Ovary (tissue), 9 donors: Measurements from ENCODE around the gene MYRIP. TPM values are rescaled to one million over a fixed set of nuclear protein-coding genes. Genes with fewer than 3 reads are reported as not detected.
A peak's percentile ranks its signal among the peaks of the same experiment; 100 is the strongest.

Experiments
- DNase-seq, 5 donors: peaks; one replicate each; pipeline ENCODE4 v3.0.0-alpha.2; 2019 to 2020
- H3K27ac ChIP-seq, 2 donors: fragments of 200-600 bp; one replicate each; pipeline versions ENCODE4 v1.5.1 to v1.8.0; 2019 to 2022
- H3K27me3 ChIP-seq: fragments of 200-600 bp; one replicate; pipeline ENCODE4 v1.8.0; 2022
- H3K36me3 ChIP-seq: fragments of 200-600 bp; sonication (generic); one replicate; pipeline ENCODE4 v1.5.1; 2019
- H3K4me1 ChIP-seq: one replicate; pipeline ENCODE4 v1.8.1; 2013; ENCODE audit warnings: mild to moderate bottlenecking, moderate library complexity; ENCODE audit not compliant: insufficient read depth
- H3K4me3 ChIP-seq: fragments of 200-600 bp; sonication (generic); one replicate; pipeline ENCODE4 v1.5.1; 2017
- H3K9me3 ChIP-seq, 2 donors: fragments of 200-600 bp in 1 of 2; sonication (generic) in 1 of 2; one replicate each; pipeline versions ENCODE4 v1.5.1 to v1.8.1; 2013 to 2019; ENCODE audit warnings: mild to moderate bottlenecking in 1 of 2, moderate library complexity in 1 of 2
- EP300 ChIP-seq: sonication (generic); formaldehyde crosslinking; IDR thresholded peaks from one replicate; pipeline ENCODE4 v1.6.1; 2017; ENCODE audit warnings: antibody characterized with exemption
- POLR2A ChIP-seq: fragments of 450-650 bp; IDR thresholded peaks from one replicate; pipeline ENCODE4 v1.6.1; 2017; ENCODE audit warnings: antibody characterized with exemption, mild to moderate bottlenecking, moderate library complexity
- WGBS, 3 donors: extraction: QIAGEN DNeasy Blood & Tissue Kit in 1 of 3; methylation state at CpG; one replicate each; pipeline versions ENCODE4 v1.1.5 to v1.1.7; 2013 to 2017; 5-methylcytosine and 5-hydroxymethylcytosine counted together
- intact Hi-C, 4 donors: fragments of 100-400 bp; cut with DNase I; formaldehyde crosslinking; loops; one replicate each; pipeline versions ENCODE4 v1.11.0 to v1.15.1; 2022 to 2023
- polyA plus RNA-seq, 2 donors: library from polyadenylated mRNA; stranded (reverse); fragments of 200-250 nt in 1 of 2; fragments of 350-450 nt in 1 of 2; fragmentation: Illumina TruSeq in 1 of 2; extraction: RNeasy Lipid Tissue Mini Kit (QIAGEN cat#74804) in 1 of 2; gene quantifications; one replicate each; pipeline ENCODE4 v1.2.3, GENCODE V29; 2013 to 2014
- total RNA-seq, 7 donors: library from RNA; depleted of rRNA in 2 of 7; stranded (reverse); fragments of >200 nt in 2 of 7; fragmentation: NEBNext Ultra II Directional in 3 of 7; extraction: Animal tissue kit (Norgen Biotek cat#: 25700) in 3 of 7; gene quantifications; one replicate each; pipeline versions ENCODE4 v1.1.0 to v1.2.4, GENCODE V29; 2016 to 2023
- TF ChIP-seq, protein P1 (sequence below), 3 donors: fragments of 450-650 bp in 2 of 3; fragments of 200-600 bp in 1 of 3; IDR thresholded peaks; one replicate each; pipeline versions ENCODE4 v1.5.1 to v1.8.0; 2016 to 2022; ENCODE audit warnings: antibody characterized with exemption in 3 of 3, mild to moderate bottlenecking in 1 of 3
- donor health status: DM: no; HTN: no; CAD: no; lungs with moderate emphysema.
- donor health status: DM: no; HTN: no; CAD: no.
- donor health status: Bipolar disorder and iron deficiency.
- donor health status: DM: yes; HTN: yes; CAD: no.
- donor health status: DM: no; HTN: no; CAD: no.
- donor health status: DM: yes; HTN: yes; CAD: no.

The MYRIP gene
- total and polyA plus RNA-seq, 9 donors: 2.8 to 8.4 (median 4.5) TPM

GRCh38 chr3:39907981-39908380, 98.6 kb downstream of the MYRIP start:
- Histone ChIP-seq H3K36me3 (no peaks in the 10 kb centered on the region), H3K27ac (no peak overlapping the region), H3K4me3 (no peak overlapping the region), H3K9me3 (no peaks in the 10 kb centered on the region), H3K27me3 (no peaks in the 10 kb centered on the region), H3K4me1 (peaks cover 10% of the 10 kb centered on the region)
- DNase-seq: peak in 3 of 5 donors; percentile 14 to 31 (median 16)
- TF ChIP-seq, protein P1, sequence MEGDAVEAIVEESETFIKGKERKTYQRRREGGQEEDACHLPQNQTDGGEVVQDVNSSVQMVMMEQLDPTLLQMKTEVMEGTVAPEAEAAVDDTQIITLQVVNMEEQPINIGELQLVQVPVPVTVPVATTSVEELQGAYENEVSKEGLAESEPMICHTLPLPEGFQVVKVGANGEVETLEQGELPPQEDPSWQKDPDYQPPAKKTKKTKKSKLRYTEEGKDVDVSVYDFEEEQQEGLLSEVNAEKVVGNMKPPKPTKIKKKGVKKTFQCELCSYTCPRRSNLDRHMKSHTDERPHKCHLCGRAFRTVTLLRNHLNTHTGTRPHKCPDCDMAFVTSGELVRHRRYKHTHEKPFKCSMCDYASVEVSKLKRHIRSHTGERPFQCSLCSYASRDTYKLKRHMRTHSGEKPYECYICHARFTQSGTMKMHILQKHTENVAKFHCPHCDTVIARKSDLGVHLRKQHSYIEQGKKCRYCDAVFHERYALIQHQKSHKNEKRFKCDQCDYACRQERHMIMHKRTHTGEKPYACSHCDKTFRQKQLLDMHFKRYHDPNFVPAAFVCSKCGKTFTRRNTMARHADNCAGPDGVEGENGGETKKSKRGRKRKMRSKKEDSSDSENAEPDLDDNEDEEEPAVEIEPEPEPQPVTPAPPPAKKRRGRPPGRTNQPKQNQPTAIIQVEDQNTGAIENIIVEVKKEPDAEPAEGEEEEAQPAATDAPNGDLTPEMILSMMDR (IDR thresholded peaks at IDR 0.05): no peak
- TF ChIP-seq POLR2A (no peak), EP300 (no peak)
- intact Hi-C loops: no loop called here
- 9 to 24% (median 23%) methylated on average over 4 of the region's 4 CpGs for WGBS, 3 donors

DNA sequence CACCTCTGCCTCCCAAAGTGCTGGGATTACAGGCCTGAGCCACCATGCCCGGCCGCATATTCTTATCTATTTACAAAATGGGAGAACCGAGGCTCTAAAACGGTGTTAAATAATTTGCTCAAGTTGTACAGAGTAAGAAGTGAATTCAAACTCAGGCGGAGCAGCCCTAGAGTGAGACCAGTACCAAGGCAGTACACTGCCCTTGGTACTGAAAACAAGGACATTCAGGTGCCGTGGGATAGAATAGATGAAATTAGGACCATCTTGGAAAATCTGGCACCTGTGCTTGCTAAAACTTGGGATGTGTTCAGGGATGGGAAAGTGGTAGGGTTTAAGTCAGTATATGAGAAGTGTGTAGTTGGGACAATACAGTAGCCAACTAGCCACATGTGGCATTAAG, 100.7 kb downstream of the MYRIP start:
- peaks cover 10% of the 10 kb centered on the region for H3K4me1 ChIP-seq
- H3K36me3 ChIP-seq: no peaks in the 10 kb centered on the region
- no peak overlapping the region for H3K27ac ChIP-seq
- WGBS, 3 donors: 77 to 86% (median 78%) methylated on average over 6 of the region's 6 CpGs
- no peak for TF ChIP-seq POLR2A
- no peak for TF ChIP-seq EP300
- TF ChIP-seq, protein P1 (IDR thresholded peaks at IDR 0.05): no peak
- no peak overlapping the region for H3K4me3 ChIP-seq
- no peaks in the 10 kb centered on the region for H3K9me3 ChIP-seq
- DNase-seq: no peak
- no peaks in the 10 kb centered on the region for H3K27me3 ChIP-seq
- intact Hi-C loops: no loop called here

GRCh38 chr3:39910826-39911464, 101.5 kb downstream of the MYRIP start:
- no peaks in the 10 kb centered on the region for H3K9me3 ChIP-seq
- no peak for DNase-seq
- no peaks in the 10 kb centered on the region for H3K27me3 ChIP-seq
- H3K27ac ChIP-seq: no peak overlapping the region
- H3K4me3 ChIP-seq: no peak overlapping the region
- no peaks in the 10 kb centered on the region for H3K36me3 ChIP-seq
- 49 to 65% (median 62%) methylated on average over 3 of the region's 3 CpGs for WGBS, 3 donors
- peaks cover 8% of the 10 kb centered on the region for H3K4me1 ChIP-seq
- TF ChIP-seq POLR2A: no peak
- TF ChIP-seq EP300: no peak
- TF ChIP-seq, protein P1 (IDR thresholded peaks at IDR 0.05): no peak
- intact Hi-C loops: no loop called here

- no peak overlapping the region for H3K27ac ChIP-seq
- 34 to 37% (median 36%) methylated on average over 3 of the region's 3 CpGs for WGBS, 3 donors
- no peaks in the 10 kb centered on the region for H3K36me3 ChIP-seq
- no peaks in the 10 kb centered on the region for H3K9me3 ChIP-seq
- no peak overlapping the region for H3K4me3 ChIP-seq
- TF ChIP-seq POLR2A (no peak), EP300 (no peak)
- TF ChIP-seq, protein P1 (IDR thresholded peaks at IDR 0.05): no peak
- no peak for DNase-seq
- H3K27me3 ChIP-seq: no peaks in the 10 kb centered on the region
- H3K4me1 ChIP-seq: peaks cover 8% of the 10 kb centered on the region
- intact Hi-C loops: no loop called here
Measured at GRCh38 chr3:39911465-39912309, 102.3 kb downstream of the MYRIP start.
